SK-N-SH (cell line): ENCODE data around the gene NCAM1. TPM values are rescaled to one million over a fixed set of nuclear protein-coding genes. Genes with fewer than 3 reads are reported as not detected.

Experiments
- CTCF ChIA-PET: fragments of 300-600, 350-600 bp; formaldehyde crosslinking; extraction: SDS; loops from one replicate; lab custom pipeline; 2021; lab: Yijun Ruan, JAX
- POLR2A ChIA-PET: fragments of 350-600 bp; sonication (Branson Sonifier 250); formaldehyde crosslinking; extraction: SDS; loops from one replicate; lab custom pipeline; 2020; ENCODE audit warnings: antibody characterized with exemption, inconsistent platforms; lab: Yijun Ruan, JAX
- DNase-seq: peaks from one replicate; pipeline ENCODE4 v3.0.0; 2012
- H2AFZ ChIP-seq: fragments of 200-600 bp; sonication (generic); 2 replicates; pipeline ENCODE4 v1.8.1; 2016; ENCODE audit warnings: antibody characterized with exemption, mild to moderate bottlenecking, low read depth
- H3F3A ChIP-seq: fragments of 200-600 bp; sonication (generic); replicated peaks from 2 replicates; pipeline ENCODE3; 2016; ENCODE audit warnings: antibody characterized with exemption, mild to moderate bottlenecking; ENCODE audit not compliant: insufficient read depth
- H3K27ac ChIP-seq, 2 experiments: fragments of 200-500 bp in 1 of 2; fragments of 200-600 bp in 1 of 2; sonication (Bioruptor generic) in 1 of 2; sonication (generic), shearing (Covaris generic) in 1 of 2; 2 replicates each; pipeline versions ENCODE4 v1.5.1 to v1.6.1; 2014 to 2016; ENCODE audit warnings: low read depth in 2 of 2, inconsistent platforms in 1 of 2, low read length in 1 of 2, mild to moderate bottlenecking in 1 of 2, mixed read lengths in 1 of 2
- H3K27me3 ChIP-seq: fragments of 200-600 bp; sonication (generic), shearing (Covaris generic); 2 replicates; pipeline ENCODE4 v1.6.1; 2016; ENCODE audit warnings: mixed run types; ENCODE audit not compliant: insufficient read depth
- H3K36me3 ChIP-seq, 2 experiments: fragments of 200-500 bp in 1 of 2; fragments of 200-600 bp in 1 of 2; sonication (Bioruptor generic) in 1 of 2; sonication (generic) in 1 of 2; replicated peaks in 1 of 2; 2 replicates each; pipeline versions ENCODE3 to v1.5.1; 2014 to 2016; ENCODE audit warnings: low read length in 1 of 2, mild to moderate bottlenecking in 1 of 2; ENCODE audit not compliant: insufficient read depth in 2 of 2, control insufficient read depth in 1 of 2
- H3K4me1 ChIP-seq, 2 experiments: fragments of 200-500 bp in 1 of 2; fragments of 200-600 bp in 1 of 2; sonication (Bioruptor generic) in 1 of 2; sonication (generic), shearing (Covaris generic) in 1 of 2; 2 replicates each; pipeline versions ENCODE4 v1.5.1 to v1.6.1; 2014 to 2016; ENCODE audit warnings: low read depth in 1 of 2, low read length in 1 of 2, mixed run types in 1 of 2; ENCODE audit not compliant: insufficient read depth in 2 of 2, control insufficient read depth in 1 of 2
- H3K4me2 ChIP-seq: fragments of 200-600 bp; sonication (generic), shearing (Covaris generic); 2 replicates; pipeline ENCODE4 v1.6.1; 2017; ENCODE audit warnings: mixed run types
- H3K4me3 ChIP-seq, 2 experiments: fragments of 200-500 bp in 1 of 2; fragments of 200-600 bp in 1 of 2; sonication (Bioruptor generic) in 1 of 2; sonication (generic), shearing (Covaris generic) in 1 of 2; 2 replicates each; pipeline versions ENCODE4 v1.5.1 to v1.8.1; 2014 to 2016; ENCODE audit warnings: low read depth in 2 of 2, inconsistent platforms in 1 of 2, low read length in 1 of 2, mild to moderate bottlenecking in 1 of 2, mixed read lengths in 1 of 2, moderate library complexity in 1 of 2
- H3K79me2 ChIP-seq: fragments of 200-600 bp; sonication (generic); 2 replicates; pipeline ENCODE4 v1.8.1; 2017; ENCODE audit warnings: mild to moderate bottlenecking; ENCODE audit not compliant: insufficient read depth
- H3K9ac ChIP-seq: fragments of 200-600 bp; sonication (generic); 2 replicates; pipeline ENCODE4 v1.6.1; 2017; ENCODE audit warnings: mixed run types
- H3K9me2 ChIP-seq: fragments of 200-600 bp; sonication (generic); 2 replicates; pipeline ENCODE4 v1.6.1; 2017; ENCODE audit warnings: mixed run types
- H3K9me3 ChIP-seq: fragments of 200-600 bp; sonication (generic); 2 replicates; pipeline ENCODE4 v1.6.1; 2017; ENCODE audit warnings: mixed run types, mild to moderate bottlenecking, moderate library complexity
- H4K20me1 ChIP-seq: fragments of 200-600 bp; sonication (generic); 2 replicates; pipeline ENCODE4 v1.6.1; 2017; ENCODE audit warnings: mild to moderate bottlenecking, mixed run types; ENCODE audit not compliant: insufficient read depth
- EP300 ChIP-seq, 2 experiments: IDR thresholded peaks; 2 replicates each; pipeline versions ENCODE4 v1.4.0 to v1.6.1; 2012; ENCODE audit warnings: borderline replicate concordance in 1 of 2, low read depth in 1 of 2, low read length in 1 of 2
- FOXJ3 ChIP-seq: sonication (generic); formaldehyde crosslinking; IDR thresholded peaks from 2 replicates; pipeline ENCODE4 v1.5.1; 2020; ENCODE audit warnings: mild to moderate bottlenecking, missing genetic modification reagents
- FOXM1 ChIP-seq: IDR thresholded peaks from 2 replicates; pipeline ENCODE4 v1.4.0; 2012; ENCODE audit warnings: low read depth, mild to moderate bottlenecking
- MXI1 ChIP-seq: IDR thresholded peaks from 2 replicates; pipeline ENCODE4 v1.6.1; 2012; ENCODE audit warnings: mild to moderate bottlenecking, low read depth, low read length, improper control_type of control experiment
- NFIC ChIP-seq: IDR thresholded peaks from 2 replicates; pipeline ENCODE4 v1.4.0; 2012; ENCODE audit warnings: borderline replicate concordance
- NRF1 ChIP-seq: IDR thresholded peaks from 2 replicates; pipeline ENCODE4 v1.6.1; 2012; ENCODE audit warnings: low read depth, mild to moderate bottlenecking, low read length
- SMC3 ChIP-seq: IDR thresholded peaks from 2 replicates; pipeline ENCODE4 v1.6.1; 2012; ENCODE audit warnings: low read depth, low read length, improper control_type of control experiment
- WGBS: methylation state at CpG from one replicate; pipeline ENCODE4 v1.1.6; 2017; ENCODE audit warnings: low lambda C conversion rate; 5-methylcytosine and 5-hydroxymethylcytosine counted together
- polyA plus RNA-seq, 3 experiments: library from polyadenylated mRNA; depleted of rRNA; stranded (reverse); fragments of >200 nt; gene quantifications; 2 replicates each; pipeline ENCODE4 v1.2.3, GENCODE V29; 2012
- TF ChIP-seq, protein P1 (sequence below): IDR thresholded peaks from 2 replicates; pipeline ENCODE4 v1.4.0; 2012; ENCODE audit warnings: low read depth, borderline replicate concordance
- TF ChIP-seq, protein P2 (sequence below): fragments of 200-600 bp; sonication (generic); IDR thresholded peaks from 2 replicates; pipeline ENCODE4 v1.6.1; 2017; ENCODE audit warnings: antibody characterized with exemption, mild to moderate bottlenecking, moderate library complexity

NCAM1 gene
- polyA plus RNA-seq, 1 of the 3 experiments (the other 2 are of a cell fraction) = 19.4 TPM

DNA sequence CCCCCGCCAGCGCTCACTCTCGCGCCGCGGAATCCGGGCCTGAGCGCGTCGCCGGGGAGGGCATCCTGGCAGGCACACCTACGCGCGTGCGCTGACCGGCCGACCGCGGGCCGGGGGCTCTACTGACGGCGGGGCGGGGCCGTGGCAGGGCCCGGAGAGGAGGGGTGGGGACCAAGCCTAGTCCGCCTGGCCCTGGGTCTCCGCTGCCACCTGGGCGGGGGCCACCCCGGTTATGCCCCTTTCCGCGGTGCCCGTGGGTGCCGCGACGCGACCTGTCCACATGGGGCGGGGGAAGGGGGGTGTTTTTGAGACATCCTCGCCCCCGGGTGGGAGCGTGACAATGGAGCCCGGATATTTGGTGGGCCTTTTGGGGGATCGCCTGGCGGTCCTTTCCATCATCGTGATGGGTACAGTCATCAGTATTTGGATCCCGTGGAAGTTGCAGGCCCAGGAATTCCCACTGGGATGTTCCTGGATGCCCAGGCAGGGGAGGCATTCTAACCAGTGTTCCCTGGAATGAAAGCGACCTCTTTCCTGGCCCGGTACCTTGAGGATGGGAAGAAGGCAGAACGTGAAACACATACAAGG, 2.2 kb downstream of the NCAM1 start:
- H3K9me2 ChIP-seq = no peaks in the 10 kb centered on the region
- peaks cover 10% of the 10 kb centered on the region for H3F3A ChIP-seq
- DNase-seq = peak; percentile 88
- no peaks in the 10 kb centered on the region for H4K20me1 ChIP-seq
- H3K4me1 ChIP-seq = peaks cover 0 to 18% of the 10 kb centered on the region in 2 experiments; a peak in 2 of 4 replicates
- H3K9ac ChIP-seq = peak overlapping the region; percentile 54; the same call in 1 of the 2 replicates
- ChIA-PET POLR2A (interaction anchor here (0.8 to 1.3 kb wide), 5 partner anchors 10 to 371 kb away, joined by 3 to 5 read pairs (median 3); no protein-coding TSS in a partner anchor), CTCF (interaction anchor here (1.0 to 3.0 kb wide), 8 partner anchors 13 to 375 kb away, joined by 3 to 22 read pairs (median 6); no protein-coding TSS in a partner anchor)
- H3K27me3 ChIP-seq = no peaks in the 10 kb centered on the region
- H3K4me3 ChIP-seq = peak overlapping the region; percentile 83 to 95
- H2AFZ ChIP-seq = peak overlapping the region; percentile 87; the same call in 1 of the 2 replicates
- peak overlapping the region in 1 of 2 experiments; percentile 93; a peak in 2 of 4 replicates for H3K27ac ChIP-seq
- no peaks in the 10 kb centered on the region; the same call in 1 of the 2 replicates for H3K79me2 ChIP-seq
- TF ChIP-seq FOXJ3 (CRISPR knock-in tag) (peak; percentile 38; the same call in 1 of the 2 replicates), FOXM1 (no peak), NRF1 (peak; percentile 35; the same call in 1 of the 2 replicates), EP300 (IDR thresholded peaks at IDR 0.05; ENCODE audit: borderline replicate concordance in 1 of 2, low read depth in 1 of 2, low read length in 1 of 2) (no peak), MXI1 (peak; percentile 3; the same call in 1 of the 2 replicates)
- TF ChIP-seq, protein P1, sequence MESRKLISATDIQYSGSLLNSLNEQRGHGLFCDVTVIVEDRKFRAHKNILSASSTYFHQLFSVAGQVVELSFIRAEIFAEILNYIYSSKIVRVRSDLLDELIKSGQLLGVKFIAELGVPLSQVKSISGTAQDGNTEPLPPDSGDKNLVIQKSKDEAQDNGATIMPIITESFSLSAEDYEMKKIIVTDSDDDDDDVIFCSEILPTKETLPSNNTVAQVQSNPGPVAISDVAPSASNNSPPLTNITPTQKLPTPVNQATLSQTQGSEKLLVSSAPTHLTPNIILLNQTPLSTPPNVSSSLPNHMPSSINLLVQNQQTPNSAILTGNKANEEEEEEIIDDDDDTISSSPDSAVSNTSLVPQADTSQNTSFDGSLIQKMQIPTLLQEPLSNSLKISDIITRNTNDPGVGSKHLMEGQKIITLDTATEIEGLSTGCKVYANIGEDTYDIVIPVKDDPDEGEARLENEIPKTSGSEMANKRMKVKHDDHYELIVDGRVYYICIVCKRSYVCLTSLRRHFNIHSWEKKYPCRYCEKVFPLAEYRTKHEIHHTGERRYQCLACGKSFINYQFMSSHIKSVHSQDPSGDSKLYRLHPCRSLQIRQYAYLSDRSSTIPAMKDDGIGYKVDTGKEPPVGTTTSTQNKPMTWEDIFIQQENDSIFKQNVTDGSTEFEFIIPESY = no peak
- TF ChIP-seq, protein P2, sequence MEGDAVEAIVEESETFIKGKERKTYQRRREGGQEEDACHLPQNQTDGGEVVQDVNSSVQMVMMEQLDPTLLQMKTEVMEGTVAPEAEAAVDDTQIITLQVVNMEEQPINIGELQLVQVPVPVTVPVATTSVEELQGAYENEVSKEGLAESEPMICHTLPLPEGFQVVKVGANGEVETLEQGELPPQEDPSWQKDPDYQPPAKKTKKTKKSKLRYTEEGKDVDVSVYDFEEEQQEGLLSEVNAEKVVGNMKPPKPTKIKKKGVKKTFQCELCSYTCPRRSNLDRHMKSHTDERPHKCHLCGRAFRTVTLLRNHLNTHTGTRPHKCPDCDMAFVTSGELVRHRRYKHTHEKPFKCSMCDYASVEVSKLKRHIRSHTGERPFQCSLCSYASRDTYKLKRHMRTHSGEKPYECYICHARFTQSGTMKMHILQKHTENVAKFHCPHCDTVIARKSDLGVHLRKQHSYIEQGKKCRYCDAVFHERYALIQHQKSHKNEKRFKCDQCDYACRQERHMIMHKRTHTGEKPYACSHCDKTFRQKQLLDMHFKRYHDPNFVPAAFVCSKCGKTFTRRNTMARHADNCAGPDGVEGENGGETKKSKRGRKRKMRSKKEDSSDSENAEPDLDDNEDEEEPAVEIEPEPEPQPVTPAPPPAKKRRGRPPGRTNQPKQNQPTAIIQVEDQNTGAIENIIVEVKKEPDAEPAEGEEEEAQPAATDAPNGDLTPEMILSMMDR = no peak
- H3K4me2 ChIP-seq = peak overlapping the region; percentile 94
- H3K36me3 ChIP-seq = no peaks in the 10 kb centered on the region
- 15% methylated on average over 10 of the region's 48 CpGs for WGBS
- no peaks in the 10 kb centered on the region for H3K9me3 ChIP-seq

DNA sequence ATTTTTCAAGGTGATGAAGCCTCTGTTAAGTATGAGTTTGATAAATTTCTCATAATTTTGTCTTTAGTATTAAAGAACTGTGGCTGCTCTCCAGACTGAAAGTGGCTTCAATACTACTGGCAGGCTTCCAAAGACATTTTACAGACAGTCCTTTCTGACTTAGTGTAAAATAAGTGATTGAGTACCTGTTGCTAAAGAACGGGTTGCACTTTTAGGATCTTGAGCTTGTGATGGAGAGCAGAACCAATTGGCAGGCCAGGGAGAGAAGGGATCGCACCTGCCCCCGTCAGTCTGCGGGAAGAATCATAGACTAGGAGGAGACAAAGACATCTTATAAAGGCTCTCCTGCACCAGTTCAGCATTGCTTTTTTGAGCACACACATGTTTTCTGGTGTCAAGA, 4.4 kb downstream of the NCAM1 start:
- Histone ChIP-seq H3K79me2 (no peaks in the 10 kb centered on the region; the same call in 1 of the 2 replicates), H3K27me3 (no peaks in the 10 kb centered on the region), H3K4me2 (no peak overlapping the region), H2AFZ (no peak overlapping the region), H3K27ac (no peak overlapping the region; a peak in 1 of 4 replicates), H3F3A (peaks cover 9% of the 10 kb centered on the region), H3K9ac (no peak overlapping the region), H3K36me3 (no peaks in the 10 kb centered on the region), H3K4me3 (no peak overlapping the region), H4K20me1 (no peaks in the 10 kb centered on the region), H3K4me1 (peaks cover 0 to 27% of the 10 kb centered on the region in 2 experiments; a peak in 2 of 4 replicates), H3K9me2 (no peaks in the 10 kb centered on the region), H3K9me3 (no peaks in the 10 kb centered on the region)
- 0 out of 2 replicates have a peak, but pooled peaks have one; percentile 13 for TF ChIP-seq NFIC
- TF ChIP-seq SMC3 = no peak
- DNase-seq = no peak
- WGBS = 75% methylated on average over 4 of the region's 4 CpGs
- ChIA-PET CTCF (interaction anchor here (0.7 to 3.0 kb wide), 8 partner anchors 8 to 377 kb away, joined by 3 to 13 read pairs (median 4); no protein-coding TSS in a partner anchor), POLR2A (no interaction called here)
